SK-MEL-5 (cell line): ENCODE results near the gene HLA-DMB. TPM values are rescaled to one million over a fixed set of nuclear protein-coding genes. Genes with fewer than 3 reads are reported as not detected.
"Not testable (repeated sequence)": the region's sequence is repeated elsewhere in the genome, so short reads cannot be mapped to it uniquely, and the experiment has no call there.

Experiments used
- DNase-seq: peaks from one replicate; pipeline ENCODE4 v3.0.0-alpha.2; 2016; ENCODE audit warnings: low read depth, low spot score
- in situ Hi-C: cut with HindIII; loops from 2 replicates; pipeline ENCODE4 v1.10.0; 2016; ENCODE audit warnings: low sequenced_read_pairs, high pct_unique_total_duplicates, low pct_unique_long_range_greater_than_20kb
- total RNA-seq: library from RNA; depleted of rRNA; stranded (reverse); fragments of >200 nt; shearing (Covaris generic); gene quantifications from 2 replicates; pipeline ENCODE4 v1.2.3, GENCODE V29; 2014

HLA-DMB gene
- total RNA-seq, 1 experiment from 2014 or later, result 1.9 TPM

GRCh38 chr6:32962213-32962826, 21.5 kb upstream of the HLA-DMB start:
- in situ Hi-C loops, result no loop called here
- peak; percentile 6 for DNase-seq

DNA sequence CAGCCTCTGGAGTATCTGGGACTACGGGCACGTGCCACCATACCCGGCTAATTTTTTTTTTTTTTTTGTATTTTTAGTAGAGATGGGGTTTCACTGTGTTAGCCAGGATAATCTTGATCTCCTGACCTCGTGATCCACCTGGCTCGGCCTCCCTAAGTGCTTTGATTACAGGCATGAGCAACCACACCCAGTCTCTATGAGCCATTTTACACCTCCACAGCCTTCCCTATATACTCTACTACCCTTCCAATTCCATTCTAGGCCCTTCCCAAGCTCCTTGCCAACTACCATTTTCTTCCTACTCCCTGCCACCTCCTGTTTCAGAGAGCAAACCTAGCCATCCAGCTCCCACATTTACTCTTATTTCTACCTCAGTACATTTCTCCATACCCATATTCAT, 19.7 kb upstream of the HLA-DMB start:
- in situ Hi-C loops, result no loop called here
- DNase-seq, result no peak

- no peak for DNase-seq
- in situ Hi-C loops, result no loop called here
Measured at GRCh38 chr6:32956176-32956575, 15.3 kb upstream of the HLA-DMB start.

- peak; percentile 73 for DNase-seq
- in situ Hi-C loops, result no loop called here
Measured at GRCh38 chr6:32954986-32955802, 14.4 kb upstream of the HLA-DMB start.

- no peak for DNase-seq
- in situ Hi-C loops, result no loop called here
Measured at GRCh38 chr6:32954267-32954666, 13.4 kb upstream of the HLA-DMB start.

- in situ Hi-C loops, result no loop called here
- no peak for DNase-seq
Measured at GRCh38 chr6:32953775-32954174, 12.9 kb upstream of the HLA-DMB start.

DNA sequence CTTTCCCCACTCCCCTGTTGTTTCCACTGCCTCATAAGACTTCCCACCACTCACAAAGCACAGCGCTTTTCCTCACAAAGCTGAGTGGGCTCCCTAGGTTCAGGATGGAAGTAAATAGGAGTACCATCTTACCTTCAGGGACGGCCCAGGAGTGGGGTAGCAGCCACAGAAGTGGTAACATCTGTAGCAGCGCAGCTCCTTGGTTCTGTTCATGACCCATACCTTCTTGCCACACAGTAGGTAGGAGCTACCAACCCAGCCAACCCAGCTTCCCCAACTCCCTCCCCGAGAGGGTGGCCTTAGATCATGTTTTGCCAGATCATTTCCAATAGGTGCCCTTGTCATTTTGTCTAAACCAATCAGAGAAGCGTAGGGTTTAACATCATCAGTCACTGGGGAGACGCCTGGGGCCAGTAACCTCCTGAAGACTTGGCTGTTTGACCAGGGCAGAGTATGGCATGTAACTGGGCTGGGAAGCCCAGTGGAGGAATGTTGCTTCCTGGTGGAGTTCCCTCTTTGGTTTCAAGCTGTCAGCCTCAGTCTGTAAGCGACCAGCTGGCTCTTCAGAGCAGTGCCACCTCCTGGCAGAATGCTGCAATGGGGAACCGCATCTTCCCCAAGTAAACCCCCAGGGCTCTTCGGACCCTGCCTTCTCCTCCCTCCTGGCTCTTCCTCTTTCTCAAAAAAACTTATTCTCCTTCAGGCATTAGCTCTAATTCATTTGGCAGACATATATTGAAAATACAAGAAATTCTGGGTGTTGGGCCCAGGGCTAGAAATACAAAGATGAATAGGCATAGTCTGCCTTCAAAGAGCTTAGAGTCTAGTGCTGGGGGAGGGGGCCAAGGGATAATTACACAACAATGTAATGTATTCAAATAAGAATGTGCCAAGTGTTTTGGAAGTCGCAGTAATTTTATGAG, 12.2 kb upstream of the HLA-DMB start, which contains the start of gene HLA-DMA:
Gene HLA-DMA (minus strand): TSS at position 281 of the 923 bp plus-strand sequence. CDS start 61 bp downstream, at position 220.
- in situ Hi-C loops, result no loop called here
- peak; percentile 98 for DNase-seq

- DNase-seq, result no peak
- in situ Hi-C loops, result no loop called here
Measured at GRCh38 chr6:32950449-32950848, 9.6 kb upstream of the HLA-DMB start.

DNA sequence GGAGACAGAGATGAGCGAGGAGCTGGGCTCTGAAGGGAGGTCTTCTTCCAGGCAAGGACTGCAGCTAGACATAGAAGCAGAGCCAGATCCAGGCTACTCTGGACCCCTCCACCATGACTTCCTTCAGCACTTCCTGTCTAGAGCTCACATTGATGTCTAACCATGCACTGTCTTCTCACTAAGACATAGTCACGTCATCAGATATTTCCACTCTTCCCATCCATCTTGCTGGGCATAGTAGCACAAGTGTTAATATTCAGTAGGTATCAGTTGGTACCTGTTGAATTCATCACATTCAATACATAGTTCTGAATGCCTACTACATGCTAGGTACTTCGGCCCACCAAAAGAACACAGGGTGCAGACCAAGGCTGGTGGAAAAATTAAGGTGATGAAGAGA, 9.2 kb upstream of the HLA-DMB start:
- DNase-seq, result no peak

GRCh38 chr6:32949113-32949512, 8.3 kb upstream of the HLA-DMB start:
- in situ Hi-C loops, result no loop called here
- no peak for DNase-seq

More for the DNA sequence above, 9.2 kb upstream of the HLA-DMB start:
- in situ Hi-C loops, result no loop called here

- in situ Hi-C loops, result no loop called here
- peak; percentile 61 for DNase-seq
Measured at GRCh38 chr6:32947552-32948465, 7.0 kb upstream of the HLA-DMB start.

- in situ Hi-C loops, result no loop called here
- DNase-seq, result no peak
Measured at GRCh38 chr6:32946893-32947292, 6.1 kb upstream of the HLA-DMB start.

DNA sequence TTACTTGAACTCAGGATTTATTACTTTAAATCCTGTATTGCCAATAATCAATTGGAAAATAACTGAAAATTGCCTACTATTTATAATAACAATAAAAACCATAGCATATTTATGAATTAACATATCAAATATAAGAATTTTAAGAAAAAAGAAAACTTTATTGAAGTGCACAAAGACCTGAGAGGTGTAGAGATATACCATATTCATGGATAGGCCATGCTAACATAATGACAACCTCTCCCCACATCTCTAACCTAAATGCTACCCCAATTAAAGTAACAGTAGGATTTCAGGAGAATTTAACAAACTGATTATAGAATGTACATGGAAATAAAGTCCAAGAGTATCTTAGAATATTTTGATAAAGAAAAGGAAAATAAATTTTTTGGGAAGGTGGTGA, 5.1 kb upstream of the HLA-DMB start:
- no peak for DNase-seq

DNA sequence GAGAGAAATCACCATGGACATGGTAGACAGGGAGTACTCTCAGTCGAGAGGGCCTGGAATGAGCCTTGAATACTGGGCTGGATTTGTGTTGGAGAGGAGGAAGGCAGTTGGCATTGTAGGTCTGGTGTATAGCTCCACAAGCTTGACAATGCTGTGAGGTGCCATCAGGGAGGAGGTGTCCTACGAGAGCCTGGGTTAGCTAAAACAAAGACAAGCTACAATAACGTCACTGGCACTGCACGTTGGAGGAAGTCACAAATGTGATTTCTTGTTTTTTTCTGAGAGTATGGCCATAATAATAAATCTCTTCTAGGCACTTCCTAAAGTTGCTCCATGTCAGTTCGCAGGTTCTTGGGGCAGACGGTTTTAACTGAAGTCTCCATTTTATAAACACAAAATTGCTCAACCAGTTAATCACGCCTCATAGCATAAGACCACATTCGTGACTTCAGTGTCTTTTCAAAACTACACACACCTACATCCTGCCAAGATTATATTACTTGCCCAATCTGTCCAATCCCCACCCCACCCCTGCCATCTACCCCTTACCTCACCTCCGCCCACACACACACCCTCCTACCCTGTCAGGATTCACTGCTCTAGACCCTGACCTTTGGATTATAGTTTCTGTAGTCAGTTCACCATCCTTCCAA, 4.4 kb upstream of the HLA-DMB start:
- in situ Hi-C loops, result no loop called here
- no peak for DNase-seq

More for the DNA sequence above, 5.1 kb upstream of the HLA-DMB start:
- in situ Hi-C loops, result no loop called here

GRCh38 chr6:32943864-32944649, 3.2 kb upstream of the HLA-DMB start:
- in situ Hi-C loops, result no loop called here
- no peak for DNase-seq

- in situ Hi-C loops, DNase-seq: not testable (repeated sequence)
Measured at GRCh38 chr6:32942555-32943123, 1.8 kb upstream of the HLA-DMB start.
